SK-N-SH (cell line): ENCODE results near the gene C10orf143. TPM values are rescaled to one million over a fixed set of nuclear protein-coding genes. Genes with fewer than 3 reads are reported as not detected.

Source experiments
- CTCF ChIA-PET: fragments of 300-600, 350-600 bp; formaldehyde crosslinking; extraction: SDS; loops from one replicate; lab custom pipeline; 2021; lab: Yijun Ruan, JAX
- POLR2A ChIA-PET: fragments of 350-600 bp; sonication (Branson Sonifier 250); formaldehyde crosslinking; extraction: SDS; loops from one replicate; lab custom pipeline; 2020; ENCODE audit warnings: antibody characterized with exemption, inconsistent platforms; lab: Yijun Ruan, JAX
- DNase-seq: peaks from one replicate; pipeline ENCODE4 v3.0.0; 2012
- H2AFZ ChIP-seq: fragments of 200-600 bp; sonication (generic); 2 replicates; pipeline ENCODE4 v1.8.1; 2016; ENCODE audit warnings: antibody characterized with exemption, mild to moderate bottlenecking, low read depth
- H3F3A ChIP-seq: fragments of 200-600 bp; sonication (generic); replicated peaks from 2 replicates; pipeline ENCODE3; 2016; ENCODE audit warnings: antibody characterized with exemption, mild to moderate bottlenecking; ENCODE audit not compliant: insufficient read depth
- H3K27ac ChIP-seq, 2 experiments: fragments of 200-500 bp in 1 of 2; fragments of 200-600 bp in 1 of 2; sonication (Bioruptor generic) in 1 of 2; sonication (generic), shearing (Covaris generic) in 1 of 2; 2 replicates each; pipeline versions ENCODE4 v1.5.1 to v1.6.1; 2014 to 2016; ENCODE audit warnings: low read depth in 2 of 2, inconsistent platforms in 1 of 2, low read length in 1 of 2, mild to moderate bottlenecking in 1 of 2, mixed read lengths in 1 of 2
- H3K27me3 ChIP-seq: fragments of 200-600 bp; sonication (generic), shearing (Covaris generic); 2 replicates; pipeline ENCODE4 v1.6.1; 2016; ENCODE audit warnings: mixed run types; ENCODE audit not compliant: insufficient read depth
- H3K36me3 ChIP-seq, 2 experiments: fragments of 200-500 bp in 1 of 2; fragments of 200-600 bp in 1 of 2; sonication (Bioruptor generic) in 1 of 2; sonication (generic) in 1 of 2; replicated peaks in 1 of 2; 2 replicates each; pipeline versions ENCODE3 to v1.5.1; 2014 to 2016; ENCODE audit warnings: low read length in 1 of 2, mild to moderate bottlenecking in 1 of 2; ENCODE audit not compliant: insufficient read depth in 2 of 2, control insufficient read depth in 1 of 2
- H3K4me1 ChIP-seq, 2 experiments: fragments of 200-500 bp in 1 of 2; fragments of 200-600 bp in 1 of 2; sonication (Bioruptor generic) in 1 of 2; sonication (generic), shearing (Covaris generic) in 1 of 2; 2 replicates each; pipeline versions ENCODE4 v1.5.1 to v1.6.1; 2014 to 2016; ENCODE audit warnings: low read depth in 1 of 2, low read length in 1 of 2, mixed run types in 1 of 2; ENCODE audit not compliant: insufficient read depth in 2 of 2, control insufficient read depth in 1 of 2
- H3K4me2 ChIP-seq: fragments of 200-600 bp; sonication (generic), shearing (Covaris generic); 2 replicates; pipeline ENCODE4 v1.6.1; 2017; ENCODE audit warnings: mixed run types
- H3K4me3 ChIP-seq, 2 experiments: fragments of 200-500 bp in 1 of 2; fragments of 200-600 bp in 1 of 2; sonication (Bioruptor generic) in 1 of 2; sonication (generic), shearing (Covaris generic) in 1 of 2; 2 replicates each; pipeline versions ENCODE4 v1.5.1 to v1.8.1; 2014 to 2016; ENCODE audit warnings: low read depth in 2 of 2, inconsistent platforms in 1 of 2, low read length in 1 of 2, mild to moderate bottlenecking in 1 of 2, mixed read lengths in 1 of 2, moderate library complexity in 1 of 2
- H3K79me2 ChIP-seq: fragments of 200-600 bp; sonication (generic); 2 replicates; pipeline ENCODE4 v1.8.1; 2017; ENCODE audit warnings: mild to moderate bottlenecking; ENCODE audit not compliant: insufficient read depth
- H3K9ac ChIP-seq: fragments of 200-600 bp; sonication (generic); 2 replicates; pipeline ENCODE4 v1.6.1; 2017; ENCODE audit warnings: mixed run types
- H3K9me2 ChIP-seq: fragments of 200-600 bp; sonication (generic); 2 replicates; pipeline ENCODE4 v1.6.1; 2017; ENCODE audit warnings: mixed run types
- H3K9me3 ChIP-seq: fragments of 200-600 bp; sonication (generic); 2 replicates; pipeline ENCODE4 v1.6.1; 2017; ENCODE audit warnings: mixed run types, mild to moderate bottlenecking, moderate library complexity
- H4K20me1 ChIP-seq: fragments of 200-600 bp; sonication (generic); 2 replicates; pipeline ENCODE4 v1.6.1; 2017; ENCODE audit warnings: mild to moderate bottlenecking, mixed run types; ENCODE audit not compliant: insufficient read depth
- NRF1 ChIP-seq: IDR thresholded peaks from 2 replicates; pipeline ENCODE4 v1.6.1; 2012; ENCODE audit warnings: low read depth, mild to moderate bottlenecking, low read length
- POLR2AphosphoS5 ChIP-seq: IDR thresholded peaks from 2 replicates; pipeline ENCODE4 v1.6.1; 2012; ENCODE audit warnings: low read depth, low read length
- RXRA ChIP-seq: IDR thresholded peaks from 2 replicates; pipeline ENCODE4 v1.4.0; 2012; ENCODE audit warnings: low read depth, mild to moderate bottlenecking, borderline replicate concordance
- WGBS: methylation state at CpG from one replicate; pipeline ENCODE4 v1.1.6; 2017; ENCODE audit warnings: low lambda C conversion rate; 5-methylcytosine and 5-hydroxymethylcytosine counted together
- polyA plus RNA-seq, 3 experiments: library from polyadenylated mRNA; depleted of rRNA; stranded (reverse); fragments of >200 nt; gene quantifications; 2 replicates each; pipeline ENCODE4 v1.2.3, GENCODE V29; 2012
- TF ChIP-seq, protein P1 (sequence below): IDR thresholded peaks from 2 replicates; pipeline ENCODE4; 2012
- TF ChIP-seq, protein P2 (sequence below): IDR thresholded peaks from 2 replicates; pipeline ENCODE4 v1.4.0; 2012; ENCODE audit warnings: low read depth, borderline replicate concordance

C10orf143 gene
- polyA plus RNA-seq, 1 of the 3 experiments (the other 2 are of a cell fraction) = 2.2 TPM

DNA sequence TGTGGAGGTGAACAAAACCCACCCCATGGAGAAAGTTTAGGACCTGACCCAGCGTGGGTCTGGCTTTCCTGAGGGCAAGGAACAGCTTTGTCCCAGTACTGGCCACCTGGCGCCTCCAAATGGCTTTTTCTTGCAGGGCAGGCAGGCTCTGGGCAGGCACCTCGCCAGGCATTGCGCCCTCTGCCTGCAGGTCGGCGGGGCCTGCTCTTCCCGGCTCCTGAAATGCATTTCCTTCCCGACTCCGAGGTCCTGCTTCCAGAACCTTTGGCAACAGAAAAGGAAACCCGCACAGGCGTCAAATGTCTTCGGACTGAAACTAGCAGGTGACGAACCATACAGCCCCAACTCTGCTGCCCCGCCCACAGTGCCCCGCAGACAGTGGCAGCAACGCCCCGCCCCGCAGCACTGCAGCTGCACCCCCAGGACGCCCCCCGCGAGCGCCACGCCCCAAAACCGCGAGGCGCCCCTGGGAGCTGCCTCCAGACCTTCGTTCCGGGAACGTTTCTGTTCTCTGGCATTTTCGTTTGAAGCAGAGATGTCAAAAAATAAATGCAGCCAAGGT lies 65.5 kb downstream of the C10orf143 start:
- Histone ChIP-seq H2AFZ (no peak overlapping the region), H3K4me2 (no peak overlapping the region), H3K4me1 (peaks cover 0 to 9% of the 10 kb centered on the region in 2 experiments; a peak in 1 of 4 replicates), H3K9me2 (no peaks in the 10 kb centered on the region), H3K36me3 (no peaks in the 10 kb centered on the region), H4K20me1 (no peaks in the 10 kb centered on the region), H3F3A (no peaks in the 10 kb centered on the region), H3K27ac (no peak overlapping the region), H3K4me3 (no peak overlapping the region), H3K79me2 (no peaks in the 10 kb centered on the region), H3K9ac (no peak overlapping the region), H3K9me3 (no peaks in the 10 kb centered on the region), H3K27me3 (no peaks in the 10 kb centered on the region)
- no peak for TF ChIP-seq NRF1
- TF ChIP-seq, protein P1, sequence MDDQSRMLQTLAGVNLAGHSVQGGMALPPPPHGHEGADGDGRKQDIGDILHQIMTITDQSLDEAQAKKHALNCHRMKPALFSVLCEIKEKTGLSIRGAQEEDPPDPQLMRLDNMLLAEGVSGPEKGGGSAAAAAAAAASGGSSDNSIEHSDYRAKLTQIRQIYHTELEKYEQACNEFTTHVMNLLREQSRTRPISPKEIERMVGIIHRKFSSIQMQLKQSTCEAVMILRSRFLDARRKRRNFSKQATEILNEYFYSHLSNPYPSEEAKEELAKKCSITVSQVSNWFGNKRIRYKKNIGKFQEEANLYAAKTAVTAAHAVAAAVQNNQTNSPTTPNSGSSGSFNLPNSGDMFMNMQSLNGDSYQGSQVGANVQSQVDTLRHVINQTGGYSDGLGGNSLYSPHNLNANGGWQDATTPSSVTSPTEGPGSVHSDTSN = no peak
- no peak for TF ChIP-seq POLR2AphosphoS5
- no peak for TF ChIP-seq RXRA
- POLR2A ChIA-PET = no interaction called here
- 57% methylated on average over 22 of the region's 30 CpGs for WGBS
- no peak for DNase-seq
- CTCF ChIA-PET = no interaction called here

DNA sequence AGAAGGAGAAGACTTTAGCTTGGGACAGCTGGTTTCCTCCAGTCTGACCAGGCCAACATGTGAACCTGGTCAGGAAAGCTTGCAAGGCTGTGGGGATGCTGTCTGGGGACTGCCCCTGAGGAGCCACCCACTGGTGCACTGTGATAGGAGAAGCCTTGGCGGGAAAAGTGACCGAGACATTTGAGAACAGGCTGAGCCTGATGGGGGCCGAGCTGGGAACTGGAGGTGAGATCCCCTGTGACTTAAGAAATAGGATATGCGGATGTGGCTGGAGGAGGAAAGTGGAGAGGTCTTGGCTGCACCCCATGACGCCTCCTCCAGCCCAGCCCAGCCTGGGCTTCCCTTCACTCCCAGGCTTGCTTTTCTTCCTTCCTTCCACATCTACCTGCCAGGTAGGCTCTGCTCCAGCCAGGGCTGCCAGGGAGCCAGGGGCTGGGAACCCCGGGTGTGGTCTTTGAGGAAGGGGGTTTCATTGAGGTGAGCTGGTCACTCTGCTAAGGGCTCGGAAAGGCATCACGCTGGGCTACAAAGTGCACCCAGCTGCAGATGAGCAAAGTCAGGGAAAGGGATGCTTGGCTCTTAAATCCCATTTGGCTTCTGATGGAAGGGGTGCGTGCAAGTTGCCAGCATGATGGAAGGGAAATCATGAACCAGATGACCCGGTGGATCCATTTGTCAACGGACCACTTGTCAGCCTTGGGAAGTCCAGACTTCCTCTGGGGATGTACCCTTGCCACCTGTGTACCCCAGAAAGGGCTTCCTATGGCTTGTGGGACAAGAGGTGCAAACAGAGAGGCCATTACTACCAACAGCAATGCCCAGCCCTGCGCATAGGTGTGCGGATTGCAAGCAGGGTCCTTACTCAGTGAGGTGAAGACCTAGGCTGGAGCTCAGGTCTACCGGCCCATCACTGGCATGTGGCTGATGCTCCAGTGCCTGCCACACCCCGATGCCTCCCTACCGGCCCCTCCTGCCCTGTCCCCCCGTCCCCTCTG lies 66.3 kb downstream of the C10orf143 start:
- 55% methylated on average over 11 of the region's 17 CpGs for WGBS
- H3K4me3 ChIP-seq = no peak overlapping the region

More for the DNA sequence above, 66.3 kb downstream of the C10orf143 start:
- no peak overlapping the region for H2AFZ ChIP-seq
- no peak for DNase-seq
- TF ChIP-seq, protein P2, sequence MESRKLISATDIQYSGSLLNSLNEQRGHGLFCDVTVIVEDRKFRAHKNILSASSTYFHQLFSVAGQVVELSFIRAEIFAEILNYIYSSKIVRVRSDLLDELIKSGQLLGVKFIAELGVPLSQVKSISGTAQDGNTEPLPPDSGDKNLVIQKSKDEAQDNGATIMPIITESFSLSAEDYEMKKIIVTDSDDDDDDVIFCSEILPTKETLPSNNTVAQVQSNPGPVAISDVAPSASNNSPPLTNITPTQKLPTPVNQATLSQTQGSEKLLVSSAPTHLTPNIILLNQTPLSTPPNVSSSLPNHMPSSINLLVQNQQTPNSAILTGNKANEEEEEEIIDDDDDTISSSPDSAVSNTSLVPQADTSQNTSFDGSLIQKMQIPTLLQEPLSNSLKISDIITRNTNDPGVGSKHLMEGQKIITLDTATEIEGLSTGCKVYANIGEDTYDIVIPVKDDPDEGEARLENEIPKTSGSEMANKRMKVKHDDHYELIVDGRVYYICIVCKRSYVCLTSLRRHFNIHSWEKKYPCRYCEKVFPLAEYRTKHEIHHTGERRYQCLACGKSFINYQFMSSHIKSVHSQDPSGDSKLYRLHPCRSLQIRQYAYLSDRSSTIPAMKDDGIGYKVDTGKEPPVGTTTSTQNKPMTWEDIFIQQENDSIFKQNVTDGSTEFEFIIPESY = no peak
- no peaks in the 10 kb centered on the region for H3K36me3 ChIP-seq
- H3K9ac ChIP-seq = no peak overlapping the region
- POLR2A ChIA-PET = no interaction called here
- no peaks in the 10 kb centered on the region for H3K27me3 ChIP-seq
- no peaks in the 10 kb centered on the region for H4K20me1 ChIP-seq
- H3F3A ChIP-seq = no peaks in the 10 kb centered on the region
- H3K9me2 ChIP-seq = no peaks in the 10 kb centered on the region
- no peak overlapping the region for H3K27ac ChIP-seq
- no peak overlapping the region for H3K4me2 ChIP-seq
- H3K79me2 ChIP-seq = no peaks in the 10 kb centered on the region
- no peaks in the 10 kb centered on the region for H3K9me3 ChIP-seq
- CTCF ChIA-PET = no interaction called here
- peaks cover 0 to 9% of the 10 kb centered on the region in 2 experiments; a peak in 1 of 4 replicates for H3K4me1 ChIP-seq
